Measurements from ENCODE around the gene FGF14.

The FGF14 gene

GRCh38 chr13:102289606-102290005, 112.2 kb downstream of the FGF14 start:
- Histone ChIP-seq H3K36me3 (ENCODE audit: control insufficient read depth, insufficient read depth, low read length) (no peaks in the 10 kb centered on the region), H3K4me3 (ENCODE audit: low read depth, low read length) (no peak overlapping the region), H3K27ac (ENCODE audit: low read depth, low read length) (no peak overlapping the region), H3K9me3 (ENCODE audit: control insufficient read depth, insufficient read depth, low read length) (no peaks in the 10 kb centered on the region), H3K4me1 (ENCODE audit: control insufficient read depth, insufficient read depth, low read length) (no peaks in the 10 kb centered on the region), H3K27me3 (ENCODE audit: control insufficient read depth, insufficient read depth, low read length) (no peaks in the 10 kb centered on the region), H3K9ac (ENCODE audit: low read depth, low read length) (no peak overlapping the region)

DNA sequence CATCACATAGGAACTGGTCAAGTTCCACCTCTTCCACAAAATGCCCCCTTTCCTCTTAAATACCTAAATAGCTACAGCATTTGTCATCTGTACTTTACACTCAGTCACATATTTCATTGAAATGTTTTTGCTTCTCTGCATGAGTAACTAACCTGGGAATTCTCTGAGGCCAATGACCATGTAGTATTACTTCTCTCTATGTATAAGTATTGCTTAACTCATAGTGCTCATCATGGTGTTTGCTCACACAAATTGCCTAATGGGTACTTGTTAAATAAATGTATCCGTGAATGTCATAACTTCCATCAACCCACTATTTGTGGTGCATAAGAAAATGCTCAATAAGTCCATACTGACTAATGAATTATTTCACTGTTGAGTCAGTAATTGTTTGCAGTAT, 115.5 kb downstream of the FGF14 start:
- no peak overlapping the region for H3K9ac ChIP-seq (ENCODE audit: low read depth, low read length)
- H3K27me3 ChIP-seq (ENCODE audit: control insufficient read depth, insufficient read depth, low read length): no peaks in the 10 kb centered on the region
- H3K27ac ChIP-seq (ENCODE audit: low read depth, low read length): no peak overlapping the region
- H3K4me3 ChIP-seq (ENCODE audit: low read depth, low read length): no peak overlapping the region
- H3K4me1 ChIP-seq (ENCODE audit: control insufficient read depth, insufficient read depth, low read length): no peaks in the 10 kb centered on the region
- H3K36me3 ChIP-seq (ENCODE audit: control insufficient read depth, insufficient read depth, low read length): no peaks in the 10 kb centered on the region
- no peaks in the 10 kb centered on the region for H3K9me3 ChIP-seq (ENCODE audit: control insufficient read depth, insufficient read depth, low read length)

- Histone ChIP-seq H3K4me1 (ENCODE audit: control insufficient read depth, insufficient read depth, low read length) (no peaks in the 10 kb centered on the region), H3K27ac (ENCODE audit: low read depth, low read length) (no peak overlapping the region), H3K36me3 (ENCODE audit: control insufficient read depth, insufficient read depth, low read length) (no peaks in the 10 kb centered on the region), H3K27me3 (ENCODE audit: control insufficient read depth, insufficient read depth, low read length) (no peaks in the 10 kb centered on the region), H3K4me3 (ENCODE audit: low read depth, low read length) (no peak overlapping the region), H3K9me3 (ENCODE audit: control insufficient read depth, insufficient read depth, low read length) (no peaks in the 10 kb centered on the region), H3K9ac (ENCODE audit: low read depth, low read length) (no peak overlapping the region)
Observed at GRCh38 chr13:102280366-102280765, 121.5 kb downstream of the FGF14 start.

DNA sequence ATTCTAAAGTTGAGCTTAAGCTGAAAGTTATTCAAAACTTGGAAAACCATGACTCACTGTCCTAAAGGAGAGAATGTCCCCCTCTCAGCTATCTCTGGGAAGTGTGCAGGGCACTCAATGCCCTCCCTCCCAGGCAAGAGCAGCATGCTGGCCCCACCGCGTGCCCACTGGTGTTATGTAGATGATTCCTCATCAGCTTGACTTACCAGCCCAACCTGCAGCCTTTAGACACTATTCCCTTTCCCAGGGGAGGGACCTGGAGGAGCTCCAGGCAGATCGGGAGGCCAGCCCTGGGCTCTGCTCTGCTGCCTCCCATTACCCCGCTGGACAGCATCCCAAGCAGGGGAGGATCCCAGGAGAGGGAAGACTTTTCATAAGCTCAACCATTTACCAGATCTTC, 124.6 kb downstream of the FGF14 start:
- Histone ChIP-seq H3K9ac (ENCODE audit: low read depth, low read length) (no peak overlapping the region), H3K36me3 (ENCODE audit: control insufficient read depth, insufficient read depth, low read length) (no peaks in the 10 kb centered on the region), H3K27ac (ENCODE audit: low read depth, low read length) (no peak overlapping the region), H3K4me1 (ENCODE audit: control insufficient read depth, insufficient read depth, low read length) (no peaks in the 10 kb centered on the region), H3K4me3 (ENCODE audit: low read depth, low read length) (no peak overlapping the region), H3K9me3 (ENCODE audit: control insufficient read depth, insufficient read depth, low read length) (no peaks in the 10 kb centered on the region), H3K27me3 (ENCODE audit: control insufficient read depth, insufficient read depth, low read length) (no peaks in the 10 kb centered on the region)

GRCh38 chr13:102276404-102276803, 125.4 kb downstream of the FGF14 start:
- Histone ChIP-seq H3K9ac (ENCODE audit: low read depth, low read length) (no peak overlapping the region), H3K4me1 (ENCODE audit: control insufficient read depth, insufficient read depth, low read length) (no peaks in the 10 kb centered on the region), H3K27me3 (ENCODE audit: control insufficient read depth, insufficient read depth, low read length) (no peaks in the 10 kb centered on the region), H3K36me3 (ENCODE audit: control insufficient read depth, insufficient read depth, low read length) (no peaks in the 10 kb centered on the region), H3K4me3 (ENCODE audit: low read depth, low read length) (no peak overlapping the region), H3K27ac (ENCODE audit: low read depth, low read length) (no peak overlapping the region), H3K9me3 (ENCODE audit: control insufficient read depth, insufficient read depth, low read length) (no peaks in the 10 kb centered on the region)

- H3K4me1 ChIP-seq (ENCODE audit: control insufficient read depth, insufficient read depth, low read length): no peaks in the 10 kb centered on the region
- H3K27me3 ChIP-seq (ENCODE audit: control insufficient read depth, insufficient read depth, low read length): no peaks in the 10 kb centered on the region
- no peaks in the 10 kb centered on the region for H3K9me3 ChIP-seq (ENCODE audit: control insufficient read depth, insufficient read depth, low read length)
- H3K27ac ChIP-seq (ENCODE audit: low read depth, low read length): no peak overlapping the region
- H3K36me3 ChIP-seq (ENCODE audit: control insufficient read depth, insufficient read depth, low read length): no peaks in the 10 kb centered on the region
- no peak overlapping the region for H3K9ac ChIP-seq (ENCODE audit: low read depth, low read length)
- H3K4me3 ChIP-seq (ENCODE audit: low read depth, low read length): no peak overlapping the region
Observed at GRCh38 chr13:102275969-102276368, 125.9 kb downstream of the FGF14 start.

DNA sequence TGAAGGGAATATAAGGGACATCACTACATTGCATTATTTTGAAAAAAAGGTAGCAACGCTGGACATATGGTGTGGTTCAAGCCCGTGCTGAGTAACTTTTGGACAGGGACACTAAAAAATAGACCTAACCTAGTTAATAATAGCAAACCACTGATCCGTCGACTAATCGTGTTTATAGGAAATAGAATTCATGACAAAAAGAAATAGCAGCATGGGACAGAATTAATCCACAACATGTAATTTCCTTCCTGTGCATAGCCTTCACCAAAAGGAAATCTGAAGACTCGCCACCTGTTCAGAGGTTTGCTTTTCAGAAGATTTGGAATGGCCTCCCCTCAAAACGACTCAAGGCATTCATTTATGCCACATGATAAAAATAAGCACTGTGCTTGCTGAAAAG, 128.7 kb downstream of the FGF14 start:
- Histone ChIP-seq H3K9me3 (ENCODE audit: control insufficient read depth, insufficient read depth, low read length) (no peaks in the 10 kb centered on the region), H3K4me3 (ENCODE audit: low read depth, low read length) (no peak overlapping the region), H3K27me3 (ENCODE audit: control insufficient read depth, insufficient read depth, low read length) (no peaks in the 10 kb centered on the region), H3K36me3 (ENCODE audit: control insufficient read depth, insufficient read depth, low read length) (no peaks in the 10 kb centered on the region), H3K9ac (ENCODE audit: low read depth, low read length) (no peak overlapping the region), H3K4me1 (ENCODE audit: control insufficient read depth, insufficient read depth, low read length) (no peaks in the 10 kb centered on the region), H3K27ac (ENCODE audit: low read depth, low read length) (no peak overlapping the region)

GRCh38 chr13:102267191-102267590, 134.7 kb downstream of the FGF14 start:
- Histone ChIP-seq H3K27me3 (ENCODE audit: control insufficient read depth, insufficient read depth, low read length) (no peaks in the 10 kb centered on the region), H3K4me3 (ENCODE audit: low read depth, low read length) (no peak overlapping the region), H3K9me3 (ENCODE audit: control insufficient read depth, insufficient read depth, low read length) (no peaks in the 10 kb centered on the region), H3K4me1 (ENCODE audit: control insufficient read depth, insufficient read depth, low read length) (no peaks in the 10 kb centered on the region), H3K9ac (ENCODE audit: low read depth, low read length) (no peak overlapping the region), H3K36me3 (ENCODE audit: control insufficient read depth, insufficient read depth, low read length) (no peaks in the 10 kb centered on the region), H3K27ac (ENCODE audit: low read depth, low read length) (no peak overlapping the region)

- H3K4me1 ChIP-seq (ENCODE audit: control insufficient read depth, insufficient read depth, low read length): peaks cover 10% of the 10 kb centered on the region; the same call in 1 of the 2 replicates
- no peaks in the 10 kb centered on the region for H3K27me3 ChIP-seq (ENCODE audit: control insufficient read depth, insufficient read depth, low read length)
- H3K9ac ChIP-seq (ENCODE audit: low read depth, low read length): no peak overlapping the region
- H3K9me3 ChIP-seq (ENCODE audit: control insufficient read depth, insufficient read depth, low read length): no peaks in the 10 kb centered on the region
- H3K27ac ChIP-seq (ENCODE audit: low read depth, low read length): no peak overlapping the region
- H3K36me3 ChIP-seq (ENCODE audit: control insufficient read depth, insufficient read depth, low read length): no peaks in the 10 kb centered on the region
- H3K4me3 ChIP-seq (ENCODE audit: low read depth, low read length): no peak overlapping the region
Observed at GRCh38 chr13:102261809-102262208, 140.0 kb downstream of the FGF14 start.

- Histone ChIP-seq H3K9me3 (ENCODE audit: control insufficient read depth, insufficient read depth, low read length) (no peaks in the 10 kb centered on the region), H3K27ac (ENCODE audit: low read depth, low read length) (no peak overlapping the region), H3K27me3 (ENCODE audit: control insufficient read depth, insufficient read depth, low read length) (no peaks in the 10 kb centered on the region), H3K9ac (ENCODE audit: low read depth, low read length) (no peak overlapping the region), H3K36me3 (ENCODE audit: control insufficient read depth, insufficient read depth, low read length) (no peaks in the 10 kb centered on the region), H3K4me1 (ENCODE audit: control insufficient read depth, insufficient read depth, low read length) (peaks cover 10% of the 10 kb centered on the region; the same call in 1 of the 2 replicates), H3K4me3 (ENCODE audit: low read depth, low read length) (no peak overlapping the region)
Observed at GRCh38 chr13:102261316-102261715, 140.5 kb downstream of the FGF14 start.

DNA sequence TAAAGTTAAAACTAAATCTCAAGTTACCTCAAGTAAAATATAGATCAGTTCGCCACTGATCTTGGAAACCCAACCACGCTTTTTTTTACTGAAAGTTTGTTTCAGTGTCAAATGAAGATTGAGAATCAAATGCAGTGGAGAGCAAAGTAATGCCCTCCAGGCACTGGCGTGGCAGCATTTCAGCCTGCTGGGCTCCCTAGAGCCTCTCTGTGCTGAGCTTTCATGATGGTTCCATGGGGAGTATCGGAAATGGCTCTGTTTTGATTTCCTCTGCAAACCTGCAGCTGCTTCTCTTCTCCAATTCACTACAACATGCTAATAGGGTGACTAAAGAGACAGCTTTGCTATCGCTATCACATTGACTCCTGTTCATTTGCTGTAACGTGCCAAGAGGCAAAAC, 141.6 kb downstream of the FGF14 start:
- Histone ChIP-seq H3K9ac (ENCODE audit: low read depth, low read length) (no peak overlapping the region), H3K4me1 (ENCODE audit: control insufficient read depth, insufficient read depth, low read length) (peaks cover 10% of the 10 kb centered on the region; the same call in 1 of the 2 replicates), H3K9me3 (ENCODE audit: control insufficient read depth, insufficient read depth, low read length) (no peaks in the 10 kb centered on the region), H3K27ac (ENCODE audit: low read depth, low read length) (no peak overlapping the region), H3K4me3 (ENCODE audit: low read depth, low read length) (no peak overlapping the region), H3K36me3 (ENCODE audit: control insufficient read depth, insufficient read depth, low read length) (no peaks in the 10 kb centered on the region), H3K27me3 (ENCODE audit: control insufficient read depth, insufficient read depth, low read length) (no peaks in the 10 kb centered on the region)

DNA sequence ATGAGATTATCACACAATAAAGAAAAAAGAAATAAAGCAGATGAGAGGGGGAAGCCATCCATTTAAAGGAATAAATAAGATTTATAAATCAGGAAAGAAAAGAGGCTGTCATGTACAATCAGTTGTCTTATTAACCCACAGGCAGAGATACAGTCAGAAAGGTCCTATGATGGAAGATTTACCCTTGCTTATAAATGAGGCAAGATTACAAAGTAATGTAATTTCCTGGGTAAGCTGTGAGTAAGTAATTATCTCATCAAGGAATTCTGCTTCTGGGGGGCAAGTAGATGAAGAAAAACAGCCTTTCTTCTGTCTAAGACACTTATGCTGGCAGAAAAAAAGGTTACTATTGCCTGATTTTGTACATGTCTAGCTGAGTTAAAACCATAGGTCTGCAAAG, 146.4 kb downstream of the FGF14 start:
- Histone ChIP-seq H3K4me3 (ENCODE audit: low read depth, low read length) (no peak overlapping the region), H3K9ac (ENCODE audit: low read depth, low read length) (no peak overlapping the region), H3K4me1 (ENCODE audit: control insufficient read depth, insufficient read depth, low read length) (0 out of 2 replicates have a peak, but pooled peaks cover 3% of the 10 kb centered on the region), H3K27me3 (ENCODE audit: control insufficient read depth, insufficient read depth, low read length) (no peaks in the 10 kb centered on the region), H3K9me3 (ENCODE audit: control insufficient read depth, insufficient read depth, low read length) (no peaks in the 10 kb centered on the region), H3K27ac (ENCODE audit: low read depth, low read length) (no peak overlapping the region), H3K36me3 (ENCODE audit: control insufficient read depth, insufficient read depth, low read length) (no peaks in the 10 kb centered on the region)
